Measurements from ENCODE around the gene NALCN.
"Not testable (repeated sequence)": the region's sequence is repeated elsewhere in the genome, so short reads cannot be mapped to it uniquely, and the experiment has no call there.

The NALCN gene

GRCh38 chr13:101343128-101343787, 73.0 kb downstream of the NALCN start:
- no peak for FAIRE-seq
- no peak for DNase-seq (ENCODE audit: insufficient read length, low spot score)

- FAIRE-seq (no peak), DNase-seq (ENCODE audit: insufficient read length, low spot score) (no peak)
These were observed 74.8 kb downstream of the NALCN start for GRCh38 chr13:101341464-101341863.

GRCh38 chr13:101339202-101339601, 77.1 kb downstream of the NALCN start:
- FAIRE-seq (no peak), DNase-seq (ENCODE audit: insufficient read length, low spot score) (no peak)

- FAIRE-seq (no peak), DNase-seq (ENCODE audit: insufficient read length, low spot score) (no peak)
These were observed 83.7 kb downstream of the NALCN start for GRCh38 chr13:101332583-101332982.

- DNase-seq (ENCODE audit: insufficient read length, low spot score) (no peak), FAIRE-seq (no peak)
These were observed 84.6 kb downstream of the NALCN start for GRCh38 chr13:101331731-101332130.

GRCh38 chr13:101327871-101328270, 88.4 kb downstream of the NALCN start:
- FAIRE-seq (no peak), DNase-seq (ENCODE audit: insufficient read length, low spot score) (no peak)

- FAIRE-seq (no peak), DNase-seq (ENCODE audit: insufficient read length, low spot score) (no peak)
These were observed 89.6 kb downstream of the NALCN start for GRCh38 chr13:101326710-101327109.

GRCh38 chr13:101325423-101325822, 90.9 kb downstream of the NALCN start:
- no peak for DNase-seq (ENCODE audit: insufficient read length, low spot score)
- FAIRE-seq, result no peak

GRCh38 chr13:101323601-101324000, 92.7 kb downstream of the NALCN start:
- FAIRE-seq, result no peak

GRCh38 chr13:101317986-101318523, 98.3 kb downstream of the NALCN start:
- DNase-seq (ENCODE audit: insufficient read length, low spot score) (no peak), FAIRE-seq (no peak)

More at GRCh38 chr13:101323601-101324000, 92.7 kb downstream of the NALCN start:
- DNase-seq (ENCODE audit: insufficient read length, low spot score), result no peak

- not testable (repeated sequence) for FAIRE-seq; DNase-seq (ENCODE audit: insufficient read length, low spot score)
These were observed 102.8 kb downstream of the NALCN start for GRCh38 chr13:101313479-101313878.

- no peak for FAIRE-seq
- no peak for DNase-seq (ENCODE audit: insufficient read length, low spot score)
These were observed 107.2 kb downstream of the NALCN start for GRCh38 chr13:101309014-101309619.

- no peak for FAIRE-seq
- DNase-seq (ENCODE audit: insufficient read length, low spot score), result no peak
These were observed 107.9 kb downstream of the NALCN start for GRCh38 chr13:101308247-101309013.

GRCh38 chr13:101307181-101307701, 109.1 kb downstream of the NALCN start:
- FAIRE-seq, result no peak
- DNase-seq (ENCODE audit: insufficient read length, low spot score), result no peak

GRCh38 chr13:101306773-101307172, 109.5 kb downstream of the NALCN start:
- DNase-seq (ENCODE audit: insufficient read length, low spot score) (no peak), FAIRE-seq (no peak)

- no peak for FAIRE-seq
- no peak for DNase-seq (ENCODE audit: insufficient read length, low spot score)
These were observed 110.3 kb downstream of the NALCN start for GRCh38 chr13:101305981-101306411.

- no peak for DNase-seq (ENCODE audit: insufficient read length, low spot score)
These were observed 112.8 kb downstream of the NALCN start for GRCh38 chr13:101303521-101303920.

GRCh38 chr13:101301053-101301452, 115.3 kb downstream of the NALCN start:
- DNase-seq (ENCODE audit: insufficient read length, low spot score), result no peak
- FAIRE-seq, result no peak

More at GRCh38 chr13:101303521-101303920, 112.8 kb downstream of the NALCN start:
- FAIRE-seq, result no peak

- FAIRE-seq, result no peak
- DNase-seq (ENCODE audit: insufficient read length, low spot score), result no peak
These were observed 115.8 kb downstream of the NALCN start for GRCh38 chr13:101300531-101300930.

GRCh38 chr13:101298517-101298916, 117.8 kb downstream of the NALCN start:
- DNase-seq (ENCODE audit: insufficient read length, low spot score), result no peak
- FAIRE-seq, result no peak

GRCh38 chr13:101297794-101298193, 118.5 kb downstream of the NALCN start:
- FAIRE-seq, result no peak

More at GRCh38 chr13:101297794-101298193, 118.5 kb downstream of the NALCN start:
- no peak for DNase-seq (ENCODE audit: insufficient read length, low spot score)
